ENCODE measurements around the gene VSTM4.

GRCh38 chr10:49053053-49053997 is 62.0 kb downstream of the VSTM4 start:
- TF ChIP-seq EP300 (IDR thresholded peaks at IDR 0.05), result no peak
- no peak for TF ChIP-seq CTCF (IDR thresholded peaks at IDR 0.05)
- TF ChIP-seq POLR2AphosphoS5 (IDR thresholded peaks at IDR 0.05), result no peak
- TF ChIP-seq POLR2A (IDR thresholded peaks at IDR 0.05; ENCODE audit: low read depth), result no peak
